Activated B cell treated with CpG ODN at 0.5 μM for 24 hours (primary cell): ENCODE results near the gene RHOT1. TPM values are rescaled to one million over a fixed set of nuclear protein-coding genes. Genes with fewer than 3 reads are reported as not detected.

Source experiments
- ATAC-seq: fragments of 200-7000 bp; cut with Tn5 transposase; one replicate; pipeline ENCODE4 v1.10.0; 2021; ENCODE audit warnings: low read depth, mild to moderate bottlenecking, moderate library complexity
- CTCF ChIA-PET: fragments of 350-600 bp; sonication (Branson Sonifier 250); formaldehyde crosslinking; loops from one replicate; lab custom pipeline; 2021; ENCODE audit warnings: antibody characterized with exemption; lab: Charles Lee
- POLR2A ChIA-PET: fragments of 350-600 bp; sonication (Branson Sonifier 250); formaldehyde crosslinking; loops from one replicate; lab custom pipeline; 2021; ENCODE audit warnings: antibody characterized with exemption; lab: Charles Lee
- DNase-seq: peaks from one replicate; pipeline ENCODE4 v3.0.0; 2022
- H3K27ac Mint-ChIP-seq: one replicate; pipeline ENCODE4 v1.8.0; 2020; ENCODE audit warnings: mixed read lengths
- H3K27me3 Mint-ChIP-seq: one replicate; pipeline ENCODE4 v1.8.0; 2021; ENCODE audit warnings: mixed read lengths
- H3K36me3 Mint-ChIP-seq: one replicate; pipeline ENCODE4 v1.8.0; 2021; ENCODE audit warnings: low read depth, mixed read lengths
- H3K4me1 Mint-ChIP-seq: one replicate; pipeline ENCODE4 v1.8.0; 2021; ENCODE audit warnings: mixed read lengths
- H3K4me3 Mint-ChIP-seq: one replicate; pipeline ENCODE4 v1.8.0; 2020; ENCODE audit warnings: mild to moderate bottlenecking, mixed read lengths
- H3K9me3 Mint-ChIP-seq: one replicate; pipeline ENCODE4 v1.8.0; 2020; ENCODE audit warnings: mixed read lengths
- CTCF ChIP-seq: fragments of 200-600 bp; IDR thresholded peaks from one replicate; pipeline ENCODE4 v1.8.0; 2022; ENCODE audit warnings: antibody characterized with exemption, mild to moderate bottlenecking
- intact Hi-C: fragments of 100-400 bp; cut with micrococcal nuclease; formaldehyde crosslinking; loops from one replicate; pipeline ENCODE4 v1.15.1; 2024
- total RNA-seq: library from RNA; stranded (reverse); gene quantifications from 2 replicates; pipeline ENCODE4 v1.2.3, GENCODE V29; 2022

The RHOT1 gene
- total RNA-seq, 1 donor from 2014 or later: 16.2 TPM

- Mint-ChIP-seq H3K4me3 (no peak overlapping the region), H3K36me3 (no peaks in the 10 kb centered on the region), H3K27ac (no peak overlapping the region), H3K9me3 (no peaks in the 10 kb centered on the region), H3K27me3 (peaks cover 10% of the 10 kb centered on the region), H3K4me1 (peaks cover 4% of the 10 kb centered on the region)
- ChIA-PET CTCF (interaction anchor here (0.5 to 3.2 kb wide), 10 partner anchors 33 to 504 kb away, joined by 3 to 17 read pairs (median 4); partner anchors contain the start of gene PSMD11), POLR2A (interaction anchor here (1.0 kb wide), 1 partner anchor 66 kb away, joined by 4 read pairs; no protein-coding TSS in a partner anchor)
- peak; percentile 99 for ATAC-seq
- peak; percentile 32 for TF ChIP-seq CTCF
- DNase-seq: peak; percentile 58
- intact Hi-C loops: loop anchor here (1.0 kb wide), 6 partner anchors 50 to 356 kb away; partner anchors contain the start of genes PSMD11 and ZNF207
Measured at GRCh38 chr17:32253117-32253611, 110.9 kb downstream of the RHOT1 start.

GRCh38 chr17:32256012-32256700 lies 113.9 kb downstream of the RHOT1 start:
- no peak overlapping the region for H3K27ac Mint-ChIP-seq
- CTCF ChIA-PET: interaction anchor here (1.1 kb wide), 1 partner anchor 64 kb away, joined by 3 read pairs; no protein-coding TSS in a partner anchor
- H3K4me1 Mint-ChIP-seq: peaks cover 4% of the 10 kb centered on the region
- POLR2A ChIA-PET: interaction anchor here (0.6 kb wide), 1 partner anchor 762 kb away, joined by 3 read pairs; no protein-coding TSS in a partner anchor
- H3K4me3 Mint-ChIP-seq: no peak overlapping the region
- peaks cover 24% of the 10 kb centered on the region for H3K27me3 Mint-ChIP-seq
- H3K9me3 Mint-ChIP-seq: no peaks in the 10 kb centered on the region
- no peaks in the 10 kb centered on the region for H3K36me3 Mint-ChIP-seq
- no peak for TF ChIP-seq CTCF
- intact Hi-C loops: no loop called here
- DNase-seq (no peak), ATAC-seq (no peak)

- DNase-seq (no peak), ATAC-seq (peak; percentile 26)
- Mint-ChIP-seq H3K36me3 (no peaks in the 10 kb centered on the region), H3K27me3 (peaks cover 28% of the 10 kb centered on the region), H3K9me3 (no peaks in the 10 kb centered on the region), H3K4me1 (peaks cover 4% of the 10 kb centered on the region), H3K27ac (no peak overlapping the region), H3K4me3 (no peak overlapping the region)
- intact Hi-C loops: no loop called here
- CTCF ChIA-PET: no interaction called here
- no peak for TF ChIP-seq CTCF
- POLR2A ChIA-PET: no interaction called here
Measured at GRCh38 chr17:32256701-32257019, 114.4 kb downstream of the RHOT1 start.

GRCh38 chr17:32258383-32259140 lies 116.3 kb downstream of the RHOT1 start:
- intact Hi-C loops: no loop called here
- H3K27me3 Mint-ChIP-seq: peaks cover 33% of the 10 kb centered on the region
- POLR2A ChIA-PET: no interaction called here

More at GRCh38 chr17:32258383-32259140, 116.3 kb downstream of the RHOT1 start:
- Mint-ChIP-seq H3K4me1 (peaks cover 4% of the 10 kb centered on the region), H3K27ac (no peak overlapping the region), H3K36me3 (no peaks in the 10 kb centered on the region), H3K9me3 (no peaks in the 10 kb centered on the region), H3K4me3 (no peak overlapping the region)
- DNase-seq: no peak
- ATAC-seq: no peak
- no peak for TF ChIP-seq CTCF
- CTCF ChIA-PET: no interaction called here
